ENCODE results near the gene SLC25A30. TPM values are rescaled to one million over a fixed set of nuclear protein-coding genes. Genes with fewer than 3 reads are reported as not detected.

The SLC25A30 gene
- total RNA-seq, 2 donors from 2014 or later, result 9.9 to 12.4 TPM

- Histone ChIP-seq H3K4me3 (ENCODE audit: low read length) (no peak overlapping the region), H3K9ac (ENCODE audit: extremely low read depth, low read length, poor library complexity, severe bottlenecking) (no peak overlapping the region), H3K27ac (ENCODE audit: low read depth, low read length) (no peak overlapping the region), H3K9me3 (ENCODE audit: control insufficient read depth, low read length) (peaks cover 12% of the 10 kb centered on the region), H3K4me1 (ENCODE audit: control insufficient read depth, insufficient read depth, low read length) (peaks cover 10% of the 10 kb centered on the region), H3K27me3 (ENCODE audit: control insufficient read depth, insufficient read depth, low read length, poor library complexity, severe bottlenecking) (no peaks in the 10 kb centered on the region), H3K36me3 (ENCODE audit: control insufficient read depth, insufficient read depth, low read length) (peaks cover 22% of the 10 kb centered on the region)
- no peak overlapping the region for H3K4me3 Mint-ChIP-seq
- H3K27me3 Mint-ChIP-seq (ENCODE audit: insufficient read depth), result no peaks in the 10 kb centered on the region
- DNase-seq, result peak; percentile 76
- peaks cover 13% of the 10 kb centered on the region for H3K9me3 Mint-ChIP-seq
- H3K36me3 Mint-ChIP-seq (ENCODE audit: low read depth), result peaks cover 33% of the 10 kb centered on the region
- H3K4me1 Mint-ChIP-seq, result peaks cover 34% of the 10 kb centered on the region
- no peak for TF ChIP-seq CTCF (conservative IDR thresholded peaks at IDR 0.05)
- H3K27ac Mint-ChIP-seq, result no peak overlapping the region
- WGBS, 2 experiments (ENCODE audit: insufficient coverage in 1 of 2, insufficient read length in 1 of 2), result 86 to 87% methylated on average over 2 of the region's 2 CpGs
Measured at GRCh38 chr13:45367358-45367757, 50.8 kb downstream of the SLC25A30 start.

- Histone ChIP-seq H3K4me3 (ENCODE audit: low read length) (no peak overlapping the region), H3K27me3 (ENCODE audit: control insufficient read depth, insufficient read depth, low read length, poor library complexity, severe bottlenecking) (no peaks in the 10 kb centered on the region), H3K27ac (ENCODE audit: low read depth, low read length) (no peak overlapping the region), H3K4me1 (ENCODE audit: control insufficient read depth, insufficient read depth, low read length) (peaks cover 4% of the 10 kb centered on the region), H3K36me3 (ENCODE audit: control insufficient read depth, insufficient read depth, low read length) (peaks cover 32% of the 10 kb centered on the region), H3K9me3 (ENCODE audit: control insufficient read depth, low read length) (peaks cover 19% of the 10 kb centered on the region), H3K9ac (ENCODE audit: extremely low read depth, low read length, poor library complexity, severe bottlenecking) (no peak overlapping the region)
- peaks cover 21% of the 10 kb centered on the region for H3K4me1 Mint-ChIP-seq
- TF ChIP-seq CTCF (conservative IDR thresholded peaks at IDR 0.05), result no peak
- no peak overlapping the region for H3K27ac Mint-ChIP-seq
- peaks cover 13% of the 10 kb centered on the region for H3K9me3 Mint-ChIP-seq
- DNase-seq, result no peak
- peaks cover 47% of the 10 kb centered on the region for H3K36me3 Mint-ChIP-seq (ENCODE audit: low read depth)
- WGBS, 2 experiments (ENCODE audit: insufficient coverage in 1 of 2, insufficient read length in 1 of 2), result 97 to 100% methylated on average over 2 to 4 of the region's 4 CpGs
- no peak overlapping the region for H3K4me3 Mint-ChIP-seq
- H3K27me3 Mint-ChIP-seq (ENCODE audit: insufficient read depth), result no peaks in the 10 kb centered on the region
Measured at GRCh38 chr13:45365558-45365885, 52.7 kb downstream of the SLC25A30 start.

GRCh38 chr13:45364876-45365557, 53.2 kb downstream of the SLC25A30 start:
- peaks cover 4% of the 10 kb centered on the region for H3K4me1 ChIP-seq (ENCODE audit: control insufficient read depth, insufficient read depth, low read length)
- H3K27ac ChIP-seq (ENCODE audit: low read depth, low read length), result no peak overlapping the region
- WGBS, 2 experiments (ENCODE audit: insufficient coverage in 1 of 2, insufficient read length in 1 of 2), result 91 to 100% methylated on average over 3 to 10 of the region's 10 CpGs
- Mint-ChIP-seq H3K36me3 (ENCODE audit: low read depth) (peaks cover 50% of the 10 kb centered on the region), H3K4me1 (peaks cover 19% of the 10 kb centered on the region), H3K4me3 (no peak overlapping the region), H3K9me3 (peaks cover 13% of the 10 kb centered on the region), H3K27ac (peak overlapping the region; percentile 29), H3K27me3 (ENCODE audit: insufficient read depth) (no peaks in the 10 kb centered on the region)
- no peak overlapping the region for H3K4me3 ChIP-seq (ENCODE audit: low read length)
- no peaks in the 10 kb centered on the region for H3K27me3 ChIP-seq (ENCODE audit: control insufficient read depth, insufficient read depth, low read length, poor library complexity, severe bottlenecking)
- no peak overlapping the region for H3K9ac ChIP-seq (ENCODE audit: extremely low read depth, low read length, poor library complexity, severe bottlenecking)
- peaks cover 35% of the 10 kb centered on the region for H3K36me3 ChIP-seq (ENCODE audit: control insufficient read depth, insufficient read depth, low read length)
- no peak for DNase-seq
- H3K9me3 ChIP-seq (ENCODE audit: control insufficient read depth, low read length), result peaks cover 19% of the 10 kb centered on the region
- TF ChIP-seq CTCF (conservative IDR thresholded peaks at IDR 0.05), result no peak

Data from endodermal cell (in vitro differentiated cells).